Brain microvascular endothelial cell (primary cell): Measurements from ENCODE around the gene ELAVL1.

Experiments used
- DNase-seq: peaks from one replicate; pipeline ENCODE4 v3.0.0-alpha.2; 2020
- H3K27ac ChIP-seq: fragments of 250-450 bp; sonication (Bioruptor Pico); 2 replicates; pipeline ENCODE4 v1.5.1; 2020; ENCODE audit warnings: mild to moderate bottlenecking, moderate library complexity
- H3K27me3 ChIP-seq: fragments of 250-450 bp; sonication (Bioruptor Pico); replicated peaks from 2 replicates; pipeline ENCODE4 v1.5.1; 2020; ENCODE audit warnings: mild to moderate bottlenecking
- H3K36me3 ChIP-seq: fragments of 250-450 bp; sonication (Bioruptor Pico); replicated peaks from 2 replicates; pipeline ENCODE4 v1.5.1; 2020; ENCODE audit warnings: mild to moderate bottlenecking
- H3K4me3 ChIP-seq: 2 replicates; pipeline ENCODE4 v1.5.1; 2011; ENCODE audit warnings: low read depth, mild to moderate bottlenecking, control low read depth, low read length, moderate library complexity
- in situ Hi-C: cut with HindIII; loops from 2 replicates; pipeline ENCODE4 v1.10.0; 2017; ENCODE audit warnings: low sequenced_read_pairs, low pct_ligation_motif_present
- TF ChIP-seq, protein P1 (sequence below): IDR thresholded peaks from 2 replicates; pipeline ENCODE4 v1.5.1; 2011; ENCODE audit warnings: low read depth, mild to moderate bottlenecking, moderate library complexity, low read length, control low read depth, inconsistent platforms; ENCODE audit errors: missing control alignments

The ELAVL1 gene

DNA sequence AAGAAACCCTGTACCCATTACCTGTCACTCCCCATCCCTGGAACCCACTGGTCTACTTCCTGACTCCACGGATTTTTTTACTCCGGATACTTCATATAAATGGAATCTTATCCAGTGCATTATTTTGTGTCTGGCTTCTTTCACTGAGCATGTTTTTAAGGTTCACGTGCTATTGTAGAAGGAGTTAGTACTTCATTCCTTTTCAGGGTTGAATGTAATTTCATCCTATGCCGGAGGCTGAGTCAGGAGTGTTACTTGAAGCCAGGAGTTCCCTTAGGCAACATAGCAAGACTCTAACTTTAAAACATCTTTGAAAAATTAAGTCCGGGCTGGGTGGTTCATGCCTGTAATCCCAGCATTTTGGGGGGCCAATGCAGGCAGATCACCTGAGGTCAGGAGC is 17.9 kb upstream of the ELAVL1 start:
- Histone ChIP-seq H3K4me3 (no peak overlapping the region), H3K27me3 (no peaks in the 10 kb centered on the region), H3K27ac (no peak overlapping the region), H3K36me3 (no peaks in the 10 kb centered on the region)
- in situ Hi-C loops: no loop called here
- TF ChIP-seq, protein P1, sequence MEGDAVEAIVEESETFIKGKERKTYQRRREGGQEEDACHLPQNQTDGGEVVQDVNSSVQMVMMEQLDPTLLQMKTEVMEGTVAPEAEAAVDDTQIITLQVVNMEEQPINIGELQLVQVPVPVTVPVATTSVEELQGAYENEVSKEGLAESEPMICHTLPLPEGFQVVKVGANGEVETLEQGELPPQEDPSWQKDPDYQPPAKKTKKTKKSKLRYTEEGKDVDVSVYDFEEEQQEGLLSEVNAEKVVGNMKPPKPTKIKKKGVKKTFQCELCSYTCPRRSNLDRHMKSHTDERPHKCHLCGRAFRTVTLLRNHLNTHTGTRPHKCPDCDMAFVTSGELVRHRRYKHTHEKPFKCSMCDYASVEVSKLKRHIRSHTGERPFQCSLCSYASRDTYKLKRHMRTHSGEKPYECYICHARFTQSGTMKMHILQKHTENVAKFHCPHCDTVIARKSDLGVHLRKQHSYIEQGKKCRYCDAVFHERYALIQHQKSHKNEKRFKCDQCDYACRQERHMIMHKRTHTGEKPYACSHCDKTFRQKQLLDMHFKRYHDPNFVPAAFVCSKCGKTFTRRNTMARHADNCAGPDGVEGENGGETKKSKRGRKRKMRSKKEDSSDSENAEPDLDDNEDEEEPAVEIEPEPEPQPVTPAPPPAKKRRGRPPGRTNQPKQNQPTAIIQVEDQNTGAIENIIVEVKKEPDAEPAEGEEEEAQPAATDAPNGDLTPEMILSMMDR: no peak
- DNase-seq: no peak

DNA sequence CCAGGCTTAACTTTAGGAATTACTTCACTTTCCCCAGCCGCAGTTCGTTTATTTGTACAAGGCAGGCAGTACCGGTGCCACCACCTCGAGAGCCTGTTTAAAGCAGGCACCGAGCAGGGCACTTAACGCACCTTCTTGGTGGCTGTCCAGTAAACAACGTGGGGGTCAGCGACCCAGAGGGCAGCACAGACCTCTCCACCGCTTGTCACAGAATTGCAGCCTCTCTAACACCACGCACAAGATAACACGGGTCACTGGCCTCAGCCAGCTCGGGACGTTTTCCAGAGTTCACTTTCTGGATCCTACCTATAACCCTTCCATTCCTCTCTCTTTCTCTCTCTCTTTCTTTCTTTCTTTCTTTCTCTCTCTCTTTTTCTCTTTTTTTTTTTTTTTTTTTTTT is 16.8 kb upstream of the ELAVL1 start:
- Histone ChIP-seq H3K4me3 (no peak overlapping the region), H3K27ac (no peak overlapping the region), H3K27me3 (no peaks in the 10 kb centered on the region), H3K36me3 (no peaks in the 10 kb centered on the region)
- TF ChIP-seq, protein P1: no peak
- no peak for DNase-seq
- in situ Hi-C loops: no loop called here

DNA sequence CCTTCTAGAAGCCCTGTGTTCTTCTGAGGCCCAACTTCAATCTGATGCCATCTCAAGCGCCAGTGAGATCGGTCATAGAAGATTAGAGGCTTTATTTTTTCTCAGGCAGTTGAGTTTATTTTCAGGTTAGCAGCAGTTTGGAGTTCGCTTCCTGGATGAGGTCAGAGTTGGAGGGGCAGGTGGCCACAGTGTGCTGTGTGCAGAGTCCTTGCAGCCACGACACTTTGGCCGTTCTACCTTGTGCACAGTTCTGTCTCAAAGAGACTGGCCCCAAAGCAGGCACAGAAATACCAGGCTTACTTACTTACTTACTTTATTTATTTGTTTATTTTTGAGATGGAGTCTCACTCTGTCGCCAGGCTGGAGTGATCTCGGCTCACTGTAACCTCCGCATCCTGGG is 15.9 kb upstream of the ELAVL1 start:
- DNase-seq: no peak
- in situ Hi-C loops: no loop called here
- Histone ChIP-seq H3K4me3 (no peak overlapping the region), H3K27me3 (no peaks in the 10 kb centered on the region), H3K27ac (no peak overlapping the region), H3K36me3 (no peaks in the 10 kb centered on the region)
- TF ChIP-seq, protein P1: no peak

DNA sequence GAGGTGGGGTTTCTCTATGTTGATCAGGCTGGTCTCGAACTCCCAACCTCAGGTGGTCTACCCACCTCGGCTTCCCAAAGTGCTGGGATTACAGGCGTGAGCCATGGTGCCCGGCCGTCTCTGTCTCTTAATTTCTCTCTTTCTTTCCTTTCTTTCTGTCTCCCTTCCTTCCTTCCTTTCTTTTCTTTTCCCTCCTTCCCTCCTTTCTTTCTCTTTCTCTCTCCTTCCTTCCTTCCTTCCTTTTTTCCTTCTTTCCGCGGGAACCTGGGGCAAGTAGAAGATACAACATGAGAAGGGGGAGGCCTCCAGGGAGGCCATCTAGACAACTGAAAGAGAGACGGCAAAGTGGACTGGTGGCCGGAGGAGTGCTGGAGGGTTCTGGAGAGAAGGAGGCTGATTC is 15.2 kb upstream of the ELAVL1 start:
- TF ChIP-seq, protein P1: no peak
- in situ Hi-C loops: no loop called here
- DNase-seq: no peak

DNA sequence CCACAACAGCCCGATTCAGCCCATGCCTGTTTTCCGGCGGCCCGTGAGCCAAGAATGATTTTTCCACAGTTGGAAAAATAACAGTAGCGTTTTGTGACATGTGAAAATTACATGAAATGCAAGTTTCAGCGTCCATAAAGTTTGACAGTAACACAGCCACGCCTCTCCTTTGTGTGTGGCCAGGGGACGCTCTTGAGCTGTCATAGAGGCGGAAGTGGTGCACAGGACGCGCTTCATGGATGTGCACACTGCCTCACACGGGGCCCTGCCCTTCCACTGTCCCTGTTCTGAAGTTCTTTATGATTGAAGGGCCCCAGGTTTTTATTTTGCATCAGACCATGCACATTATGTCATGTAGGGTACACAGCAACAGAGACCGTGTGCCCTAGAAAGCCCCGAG is 12.4 kb upstream of the ELAVL1 start:
- TF ChIP-seq, protein P1: no peak
- in situ Hi-C loops: no loop called here
- Histone ChIP-seq H3K36me3 (no peaks in the 10 kb centered on the region), H3K27me3 (no peaks in the 10 kb centered on the region), H3K4me3 (no peak overlapping the region), H3K27ac (no peak overlapping the region)
- DNase-seq: no peak

More for the DNA sequence above, 15.2 kb upstream of the ELAVL1 start:
- Histone ChIP-seq H3K36me3 (no peaks in the 10 kb centered on the region), H3K27me3 (no peaks in the 10 kb centered on the region), H3K4me3 (no peak overlapping the region), H3K27ac (no peak overlapping the region)

DNA sequence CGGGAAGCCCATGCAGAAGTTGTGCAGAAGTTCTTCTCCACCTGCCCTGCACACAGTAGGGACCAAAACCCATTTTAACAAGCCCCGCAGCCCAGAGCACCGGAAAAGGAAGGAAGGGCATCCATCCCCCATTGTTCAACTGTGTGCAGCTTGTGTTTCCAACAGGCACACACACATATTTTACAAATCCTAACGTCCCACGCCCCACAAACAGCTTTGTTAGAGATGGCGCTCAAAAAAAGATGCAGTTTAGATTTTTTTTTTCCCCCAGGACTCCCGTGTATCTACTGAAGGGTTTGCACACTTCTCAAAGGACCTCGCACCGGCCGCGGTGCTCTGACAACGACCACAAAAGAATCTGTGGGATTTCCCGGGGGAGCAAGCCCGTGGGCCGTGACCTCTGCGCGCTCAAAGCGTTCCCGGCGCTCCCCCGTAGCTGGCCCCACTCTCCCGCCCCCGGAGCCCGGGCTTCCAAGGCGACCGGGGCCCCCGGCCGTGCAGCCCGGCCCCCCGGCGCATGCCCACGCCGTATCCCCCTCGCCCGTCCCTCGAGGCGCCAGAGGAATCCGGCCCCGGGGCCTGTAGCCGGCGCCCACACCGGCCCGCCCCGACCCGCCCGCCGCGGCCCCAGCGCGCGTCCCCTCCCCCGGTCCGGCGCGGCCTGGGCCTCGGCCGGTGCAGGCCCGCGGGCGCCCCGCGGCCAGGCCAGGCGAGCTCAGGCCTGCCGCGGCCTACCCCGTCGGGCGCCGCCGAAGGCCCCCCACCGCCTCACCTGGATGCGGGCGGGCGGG is 523 bp downstream of the ELAVL1 start:
- no peak for DNase-seq
- in situ Hi-C loops: no loop called here
- Histone ChIP-seq H3K36me3 (no peaks in the 10 kb centered on the region), H3K27ac (peak overlapping the region; percentile 35), H3K4me3 (peak overlapping the region; percentile 69), H3K27me3 (no peaks in the 10 kb centered on the region)
- TF ChIP-seq, protein P1: no peak
